Peyer's patch (tissue), 4 donors: ENCODE measurements around the gene ARHGAP22. TPM values are rescaled to one million over a fixed set of nuclear protein-coding genes. Genes with fewer than 3 reads are reported as not detected.
A peak's percentile ranks its signal among the peaks of the same experiment; 100 is the strongest.

Experiments
- DNase-seq, 3 donors: peaks; one replicate each; pipeline ENCODE4 v3.0.0-alpha.2; 2017 to 2019
- H3K27ac ChIP-seq, 4 donors: fragments of 200-600 bp; sonication (generic); one replicate each; pipeline ENCODE4 v1.5.1; 2016 to 2019
- H3K27me3 ChIP-seq, 2 donors: fragments of 200-600 bp; sonication (generic); one replicate each; pipeline ENCODE4 v1.5.1; 2019
- H3K36me3 ChIP-seq, 3 donors: fragments of 200-600 bp; sonication (generic); one replicate each; pipeline ENCODE4 v1.5.1; 2016 to 2019
- H3K4me1 ChIP-seq, 4 donors: fragments of 200-600 bp; sonication (generic); one replicate each; pipeline ENCODE4 v1.5.1; 2016 to 2019
- H3K4me3 ChIP-seq, 4 donors: fragments of 200-600 bp; sonication (generic); 1 replicate in 3 of 4; 2 replicates in 1 of 4; pipeline ENCODE4 v1.5.1; 2016 to 2019; ENCODE audit warnings: mild to moderate bottlenecking in 1 of 4
- H3K9me3 ChIP-seq, 4 donors: fragments of 200-600 bp; sonication (generic); one replicate each; pipeline ENCODE4 v1.5.1; 2016 to 2019; ENCODE audit warnings: mild to moderate bottlenecking in 1 of 4
- CTCF ChIP-seq, 6 experiments: fragments of 450-650 bp in 4 of 6; fragments of 200-600 bp in 2 of 6; sonication (generic) in 1 of 6; IDR thresholded peaks; one replicate each; pipeline ENCODE4 v1.5.1; 2017 to 2019; ENCODE audit warnings: antibody characterized with exemption in 6 of 6, mild to moderate bottlenecking in 3 of 6, moderate library complexity in 1 of 6
- POLR2A ChIP-seq, 2 donors: fragments of 450-650 bp; IDR thresholded peaks; one replicate each; pipeline ENCODE4 v1.5.1; 2017; ENCODE audit warnings: antibody characterized with exemption in 2 of 2, mild to moderate bottlenecking in 2 of 2, moderate library complexity in 2 of 2
- total RNA-seq, 4 donors: library from RNA; depleted of rRNA; stranded (reverse); fragments of >200 nt; gene quantifications; one replicate each; pipeline ENCODE4 v1.1.0, GENCODE V29; 2016

ARHGAP22 gene
- total RNA-seq, 4 donors from 2014 or later = 1.9 to 10.7 (median 8.3) TPM; not detected in 1

GRCh38 chr10:48600645-48601505, 4.0 kb downstream of the ARHGAP22 start:
- TF ChIP-seq POLR2A (IDR thresholded peaks at IDR 0.05) = no peak
- no peak for TF ChIP-seq CTCF (IDR thresholded peaks at IDR 0.05)
- no peak for DNase-seq

GRCh38 chr10:48599830-48600134, 5.1 kb downstream of the ARHGAP22 start:
- Histone ChIP-seq H3K4me3 (no peak overlapping the region), H3K27me3 (no peaks in the 10 kb centered on the region), H3K4me1 (peaks cover 0 to 8% (median 3%) of the 10 kb centered on the region in 4 donors), H3K9me3 (no peaks in the 10 kb centered on the region), H3K36me3 (no peaks in the 10 kb centered on the region), H3K27ac (no peak overlapping the region)
- no peak for DNase-seq
- TF ChIP-seq POLR2A (IDR thresholded peaks at IDR 0.05) (no peak), CTCF (IDR thresholded peaks at IDR 0.05) (no peak)

More at GRCh38 chr10:48600645-48601505, 4.0 kb downstream of the ARHGAP22 start:
- Histone ChIP-seq H3K27me3 (no peaks in the 10 kb centered on the region), H3K27ac (no peak overlapping the region), H3K36me3 (no peaks in the 10 kb centered on the region), H3K4me3 (no peak overlapping the region), H3K9me3 (no peaks in the 10 kb centered on the region), H3K4me1 (peaks cover 0 to 9% (median 3%) of the 10 kb centered on the region in 4 donors)

GRCh38 chr10:48598936-48599829, 5.7 kb downstream of the ARHGAP22 start:
- no peaks in the 10 kb centered on the region for H3K36me3 ChIP-seq
- DNase-seq = no peak
- H3K4me1 ChIP-seq = peaks cover 0 to 2% (median 0%) of the 10 kb centered on the region in 4 donors
- no peak for TF ChIP-seq POLR2A (IDR thresholded peaks at IDR 0.05)
- no peak for TF ChIP-seq CTCF (IDR thresholded peaks at IDR 0.05)
- no peak overlapping the region for H3K27ac ChIP-seq
- H3K9me3 ChIP-seq = no peaks in the 10 kb centered on the region
- H3K4me3 ChIP-seq = no peak overlapping the region
- no peaks in the 10 kb centered on the region for H3K27me3 ChIP-seq

- no peaks in the 10 kb centered on the region for H3K27me3 ChIP-seq
- H3K27ac ChIP-seq = no peak overlapping the region
- no peaks in the 10 kb centered on the region for H3K9me3 ChIP-seq
- H3K36me3 ChIP-seq = no peaks in the 10 kb centered on the region
- H3K4me3 ChIP-seq = no peak overlapping the region
- TF ChIP-seq CTCF (IDR thresholded peaks at IDR 0.05) = no peak
- TF ChIP-seq POLR2A (IDR thresholded peaks at IDR 0.05) = no peak
- DNase-seq = peak in 1 of 3 donors; percentile 57
- no peaks in the 10 kb centered on the region for H3K4me1 ChIP-seq
These were observed 6.5 kb downstream of the ARHGAP22 start for GRCh38 chr10:48598243-48598935.

GRCh38 chr10:48595539-48595932, 9.3 kb downstream of the ARHGAP22 start:
- Histone ChIP-seq H3K27ac (no peak overlapping the region), H3K27me3 (no peaks in the 10 kb centered on the region), H3K4me3 (no peak overlapping the region), H3K4me1 (no peaks in the 10 kb centered on the region), H3K9me3 (no peaks in the 10 kb centered on the region), H3K36me3 (no peaks in the 10 kb centered on the region)
- TF ChIP-seq CTCF (IDR thresholded peaks at IDR 0.05) = no peak
- no peak for DNase-seq
